Brain microvascular endothelial cell (primary cell): ENCODE measurements around the gene IL17A.

Source experiments
- DNase-seq: peaks from one replicate; pipeline ENCODE4 v3.0.0-alpha.2; 2020
- H3K27ac ChIP-seq: fragments of 250-450 bp; sonication (Bioruptor Pico); 2 replicates; pipeline ENCODE4 v1.5.1; 2020; ENCODE audit warnings: mild to moderate bottlenecking, moderate library complexity
- H3K27me3 ChIP-seq: fragments of 250-450 bp; sonication (Bioruptor Pico); replicated peaks from 2 replicates; pipeline ENCODE4 v1.5.1; 2020; ENCODE audit warnings: mild to moderate bottlenecking
- H3K36me3 ChIP-seq: fragments of 250-450 bp; sonication (Bioruptor Pico); replicated peaks from 2 replicates; pipeline ENCODE4 v1.5.1; 2020; ENCODE audit warnings: mild to moderate bottlenecking
- H3K4me3 ChIP-seq: 2 replicates; pipeline ENCODE4 v1.5.1; 2011; ENCODE audit warnings: low read depth, mild to moderate bottlenecking, control low read depth, low read length, moderate library complexity
- in situ Hi-C: cut with HindIII; loops from 2 replicates; pipeline ENCODE4 v1.10.0; 2017; ENCODE audit warnings: low sequenced_read_pairs, low pct_ligation_motif_present
- TF ChIP-seq, protein P1 (sequence below): IDR thresholded peaks from 2 replicates; pipeline ENCODE4 v1.5.1; 2011; ENCODE audit warnings: low read depth, mild to moderate bottlenecking, moderate library complexity, low read length, control low read depth, inconsistent platforms; ENCODE audit errors: missing control alignments

IL17A gene

DNA sequence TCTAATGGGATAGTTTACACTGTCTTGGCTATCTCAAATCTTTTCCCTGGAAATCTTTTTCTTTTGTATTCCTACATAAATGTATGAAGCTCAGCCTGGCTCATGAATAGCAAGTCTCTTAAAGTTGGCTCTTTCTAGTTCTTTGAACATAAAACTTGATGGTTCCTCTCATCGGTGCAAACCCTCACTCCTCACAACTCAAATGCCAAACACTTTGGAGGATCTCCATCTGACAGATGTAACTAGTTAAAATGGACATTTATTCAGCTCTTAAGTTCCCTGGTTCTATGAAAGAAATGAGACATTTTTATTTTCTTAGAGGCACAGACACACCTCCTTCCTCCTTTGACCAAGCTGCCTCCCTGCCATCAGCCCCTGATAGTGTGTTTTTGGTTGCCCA, 43.6 kb upstream of the IL17A start:
- no peaks in the 10 kb centered on the region for H3K36me3 ChIP-seq
- TF ChIP-seq, protein P1, sequence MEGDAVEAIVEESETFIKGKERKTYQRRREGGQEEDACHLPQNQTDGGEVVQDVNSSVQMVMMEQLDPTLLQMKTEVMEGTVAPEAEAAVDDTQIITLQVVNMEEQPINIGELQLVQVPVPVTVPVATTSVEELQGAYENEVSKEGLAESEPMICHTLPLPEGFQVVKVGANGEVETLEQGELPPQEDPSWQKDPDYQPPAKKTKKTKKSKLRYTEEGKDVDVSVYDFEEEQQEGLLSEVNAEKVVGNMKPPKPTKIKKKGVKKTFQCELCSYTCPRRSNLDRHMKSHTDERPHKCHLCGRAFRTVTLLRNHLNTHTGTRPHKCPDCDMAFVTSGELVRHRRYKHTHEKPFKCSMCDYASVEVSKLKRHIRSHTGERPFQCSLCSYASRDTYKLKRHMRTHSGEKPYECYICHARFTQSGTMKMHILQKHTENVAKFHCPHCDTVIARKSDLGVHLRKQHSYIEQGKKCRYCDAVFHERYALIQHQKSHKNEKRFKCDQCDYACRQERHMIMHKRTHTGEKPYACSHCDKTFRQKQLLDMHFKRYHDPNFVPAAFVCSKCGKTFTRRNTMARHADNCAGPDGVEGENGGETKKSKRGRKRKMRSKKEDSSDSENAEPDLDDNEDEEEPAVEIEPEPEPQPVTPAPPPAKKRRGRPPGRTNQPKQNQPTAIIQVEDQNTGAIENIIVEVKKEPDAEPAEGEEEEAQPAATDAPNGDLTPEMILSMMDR: no peak
- no peaks in the 10 kb centered on the region for H3K27me3 ChIP-seq
- H3K27ac ChIP-seq: no peak overlapping the region
- H3K4me3 ChIP-seq: no peak overlapping the region
- no peak for DNase-seq
- in situ Hi-C loops: no loop called here

DNA sequence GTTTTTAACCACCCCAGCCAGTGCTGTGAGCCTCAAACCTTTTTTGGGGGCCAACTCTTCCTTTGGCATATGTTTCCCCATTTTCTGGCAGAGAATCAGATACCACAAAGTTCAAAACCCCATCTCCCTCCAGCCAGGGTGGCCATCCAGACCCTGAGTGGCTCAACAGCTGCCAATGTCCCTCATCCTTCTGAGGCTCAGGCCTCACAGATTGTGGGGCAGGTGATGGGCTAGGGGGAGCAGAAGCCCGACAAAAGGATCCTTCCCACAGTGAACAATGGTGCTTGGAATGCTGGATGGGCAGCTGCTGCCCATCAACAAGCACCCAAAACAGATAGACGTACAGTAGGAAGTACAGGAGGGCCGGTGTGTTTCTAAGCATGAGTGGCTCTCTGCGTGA, 42.6 kb upstream of the IL17A start:
- in situ Hi-C loops: no loop called here
- TF ChIP-seq, protein P1: no peak

DNA sequence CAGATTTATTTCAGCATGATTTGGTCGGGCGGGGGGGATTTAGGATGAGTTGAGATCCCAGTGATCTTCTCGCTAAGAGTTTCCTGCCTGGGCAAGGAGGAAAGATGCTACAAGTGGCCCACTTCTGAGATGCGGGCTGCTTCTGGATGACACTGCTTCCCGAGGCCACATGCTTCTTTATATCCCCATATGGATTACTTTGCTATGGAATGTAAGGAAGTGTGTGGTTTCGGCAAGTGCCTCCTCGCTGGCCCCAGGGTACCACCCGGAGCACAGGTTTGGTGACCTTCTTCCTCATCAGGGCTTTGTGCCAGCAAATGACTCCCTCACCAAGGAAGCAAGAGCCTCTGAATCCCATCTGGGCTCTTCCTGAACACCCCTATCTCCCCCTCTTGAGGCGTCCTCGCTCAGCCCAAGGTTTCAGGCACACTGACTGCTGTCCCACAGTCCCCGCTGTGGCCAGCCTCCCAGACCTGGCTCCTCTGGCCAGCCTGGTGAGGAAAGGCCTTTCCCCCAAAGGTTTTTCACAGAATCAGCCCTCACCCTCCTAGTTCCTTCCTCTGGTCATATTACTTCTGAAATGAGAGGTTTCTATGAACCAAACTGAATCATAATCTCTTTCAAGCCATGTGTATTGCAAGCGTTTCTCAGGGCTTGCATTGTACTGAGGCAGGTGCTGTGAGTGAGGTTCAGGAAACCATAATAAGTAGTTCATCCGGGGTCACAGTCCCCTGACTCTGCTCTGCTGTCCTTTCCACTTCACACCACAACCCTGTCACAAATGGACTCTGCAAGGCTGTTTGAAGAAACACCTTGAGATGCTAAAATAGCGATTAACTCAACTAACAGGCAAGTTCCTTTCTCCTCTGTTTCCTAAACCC, 41.7 kb upstream of the IL17A start:
- DNase-seq: no peak
- in situ Hi-C loops: no loop called here
- H3K27ac ChIP-seq: no peak overlapping the region
- TF ChIP-seq, protein P1: no peak
- H3K36me3 ChIP-seq: no peaks in the 10 kb centered on the region
- no peak overlapping the region for H3K4me3 ChIP-seq
- no peaks in the 10 kb centered on the region for H3K27me3 ChIP-seq

More for the DNA sequence above, 42.6 kb upstream of the IL17A start:
- H3K36me3 ChIP-seq: no peaks in the 10 kb centered on the region
- DNase-seq: no peak
- H3K27me3 ChIP-seq: no peaks in the 10 kb centered on the region
- no peak overlapping the region for H3K4me3 ChIP-seq
- no peak overlapping the region for H3K27ac ChIP-seq

DNA sequence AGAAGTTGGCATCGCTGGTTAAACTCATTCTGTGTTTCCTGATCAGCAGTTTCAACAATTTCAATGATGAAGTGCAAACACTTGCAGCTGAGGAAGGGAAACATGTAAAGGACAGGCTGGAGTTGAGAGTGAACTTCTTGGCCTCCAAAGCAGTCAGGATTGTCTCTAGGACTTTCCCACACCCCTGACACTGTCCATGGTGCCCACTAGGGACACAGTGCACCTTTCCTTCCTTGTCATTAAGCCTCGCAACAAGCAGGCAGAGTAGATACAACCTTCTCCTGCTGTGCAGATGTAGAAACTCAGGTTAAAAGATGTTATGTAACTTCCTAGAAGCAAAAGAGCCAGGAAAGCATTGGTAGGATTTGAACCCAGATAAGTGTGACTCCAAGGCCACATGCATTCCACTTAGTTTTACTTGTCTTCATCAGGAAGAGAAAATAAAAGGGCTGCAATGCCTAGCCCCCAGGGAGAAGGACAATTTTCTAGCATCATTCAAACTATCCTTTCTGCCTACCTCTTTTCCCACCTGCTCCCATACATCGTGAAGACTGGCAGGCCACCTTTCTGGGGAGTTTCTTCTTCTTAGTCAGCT, 39.2 kb upstream of the IL17A start:
- TF ChIP-seq, protein P1: no peak
- no peak overlapping the region for H3K27ac ChIP-seq
- DNase-seq: no peak
- no peaks in the 10 kb centered on the region for H3K36me3 ChIP-seq
- no peaks in the 10 kb centered on the region for H3K27me3 ChIP-seq
- in situ Hi-C loops: no loop called here
- H3K4me3 ChIP-seq: no peak overlapping the region

DNA sequence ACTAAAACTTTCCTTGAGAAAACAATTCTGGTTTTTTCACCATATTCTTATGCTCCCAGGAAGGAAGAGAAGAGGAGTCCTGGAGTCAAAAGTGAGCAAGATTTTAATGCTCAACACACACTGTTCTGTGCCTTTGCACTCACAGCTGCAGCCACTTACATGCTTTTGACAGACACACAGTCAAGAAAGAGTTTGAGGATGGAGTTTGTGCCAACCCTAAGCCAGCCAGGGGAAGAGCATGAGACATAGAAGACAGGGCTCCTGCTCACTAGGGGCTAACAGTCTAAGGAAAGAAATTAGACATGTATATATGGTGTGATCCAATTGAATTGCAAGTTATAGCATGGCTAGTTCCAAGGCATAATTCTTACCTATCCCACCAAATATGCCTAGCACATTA, 37.1 kb upstream of the IL17A start:
- TF ChIP-seq, protein P1: no peak
- Histone ChIP-seq H3K27me3 (no peaks in the 10 kb centered on the region), H3K4me3 (no peak overlapping the region), H3K27ac (no peak overlapping the region), H3K36me3 (no peaks in the 10 kb centered on the region)
- no peak for DNase-seq
- in situ Hi-C loops: no loop called here
